ENCODE measurements around the gene ZNF331.

- no peak for TF ChIP-seq CTCF (IDR thresholded peaks at IDR 0.05)
- no peak for TF ChIP-seq POLR2A (IDR thresholded peaks at IDR 0.05)
Observed at GRCh38 chr19:53553156-53553555, 15.2 kb downstream of the ZNF331 start.

All from lower leg skin (tissue), 3 donors.